Duodenal mucosa (tissue), 2 donors: ENCODE measurements around the gene GGA1.
"Not testable (repeated sequence)": the region's sequence is repeated elsewhere in the genome, so short reads cannot be mapped to it uniquely, and the experiment has no call there.

Experiments
- H3K27ac ChIP-seq: one replicate; pipeline ENCODE4 v1.7.0; 2013; ENCODE audit warnings: low read depth, low read length
- H3K27me3 ChIP-seq, 2 donors: one replicate each; pipeline ENCODE4 v1.7.0; 2013; ENCODE audit warnings: low read length in 2 of 2, control low read depth in 1 of 2; ENCODE audit not compliant: insufficient read depth in 2 of 2, control insufficient read depth in 1 of 2
- H3K36me3 ChIP-seq, 2 donors: one replicate each; pipeline ENCODE4 v1.7.0; 2013; ENCODE audit warnings: low read length in 2 of 2, control low read depth in 1 of 2; ENCODE audit not compliant: insufficient read depth in 2 of 2, control insufficient read depth in 1 of 2
- H3K4me1 ChIP-seq, 2 donors: one replicate each; pipeline ENCODE4 v1.7.0; 2013; ENCODE audit warnings: low read length in 2 of 2, control low read depth in 1 of 2; ENCODE audit not compliant: insufficient read depth in 2 of 2, control insufficient read depth in 1 of 2
- H3K4me3 ChIP-seq, 2 donors: one replicate each; pipeline ENCODE4 v1.7.0; 2013; ENCODE audit warnings: low read length in 2 of 2, low read depth in 1 of 2
- H3K9ac ChIP-seq, 2 donors: one replicate each; pipeline ENCODE4 v1.7.0; 2013; ENCODE audit warnings: low read length in 2 of 2, low read depth in 1 of 2
- H3K9me3 ChIP-seq, 2 donors: one replicate each; pipeline ENCODE4 v1.7.0; 2013; ENCODE audit warnings: low read length in 2 of 2, control low read depth in 1 of 2; ENCODE audit not compliant: control insufficient read depth in 1 of 2

The GGA1 gene

GRCh38 chr22:37609240-37610152 is 862 bp downstream of the GGA1 start:
- peaks cover 5 to 6% of the 10 kb centered on the region in 2 donors for H3K36me3 ChIP-seq
- peak overlapping the region; percentile 94 for H3K27ac ChIP-seq
- H3K9me3 ChIP-seq, result no peaks in the 10 kb centered on the region
- H3K4me1 ChIP-seq, result peaks cover 14 to 24% of the 10 kb centered on the region in 2 donors
- H3K27me3 ChIP-seq, result no peaks in the 10 kb centered on the region
- H3K4me3 ChIP-seq, result peak overlapping the region; percentile 89 to 95
- peak overlapping the region; percentile 75 to 86 for H3K9ac ChIP-seq

- Histone ChIP-seq H3K4me3 (peak overlapping the region; percentile 89 to 95), H3K9ac (peak overlapping the region; percentile 75 to 86), H3K4me1 (peaks cover 14 to 23% of the 10 kb centered on the region in 2 donors), H3K36me3 (peaks cover 5 to 11% of the 10 kb centered on the region in 2 donors)
- H3K9me3 ChIP-seq, H3K27me3 ChIP-seq, H3K27ac ChIP-seq: not testable (repeated sequence)
Measured at GRCh38 chr22:37610153-37610475, 1.5 kb downstream of the GGA1 start.

GRCh38 chr22:37610480-37611129 is 2.0 kb downstream of the GGA1 start:
- Histone ChIP-seq H3K36me3 (peaks cover 5 to 11% of the 10 kb centered on the region in 2 donors), H3K9me3 (no peaks in the 10 kb centered on the region), H3K9ac (no peak overlapping the region), H3K4me1 (peaks cover 14 to 19% of the 10 kb centered on the region in 2 donors), H3K27me3 (no peaks in the 10 kb centered on the region), H3K4me3 (no peak overlapping the region), H3K27ac (no peak overlapping the region)

- no peaks in the 10 kb centered on the region for H3K9me3 ChIP-seq
- H3K4me1 ChIP-seq, result peaks cover 14 to 19% of the 10 kb centered on the region in 2 donors
- H3K27me3 ChIP-seq, result no peaks in the 10 kb centered on the region
- peaks cover 8 to 14% of the 10 kb centered on the region in 2 donors for H3K36me3 ChIP-seq
- no peak overlapping the region for H3K4me3 ChIP-seq
- H3K9ac ChIP-seq, result no peak overlapping the region
- H3K27ac ChIP-seq, result no peak overlapping the region
Measured at GRCh38 chr22:37611207-37611606, 2.6 kb downstream of the GGA1 start.

GRCh38 chr22:37616201-37617083 is 7.8 kb downstream of the GGA1 start:
- Histone ChIP-seq H3K9ac (no peak overlapping the region), H3K4me1 (no peaks in the 10 kb centered on the region), H3K36me3 (peaks cover 21 to 57% of the 10 kb centered on the region in 2 donors), H3K4me3 (no peak overlapping the region), H3K9me3 (no peaks in the 10 kb centered on the region), H3K27ac (no peak overlapping the region), H3K27me3 (no peaks in the 10 kb centered on the region)

GRCh38 chr22:37617431-37617830 is 8.8 kb downstream of the GGA1 start:
- Histone ChIP-seq H3K4me1 (no peaks in the 10 kb centered on the region), H3K9ac (no peak overlapping the region), H3K36me3 (peaks cover 21 to 62% of the 10 kb centered on the region in 2 donors), H3K27ac (no peak overlapping the region), H3K9me3 (no peaks in the 10 kb centered on the region), H3K27me3 (no peaks in the 10 kb centered on the region), H3K4me3 (no peak overlapping the region)

GRCh38 chr22:37618072-37618656 is 9.5 kb downstream of the GGA1 start:
- H3K9me3 ChIP-seq, result no peaks in the 10 kb centered on the region
- H3K27ac ChIP-seq, result no peak overlapping the region
- H3K36me3 ChIP-seq, result peaks cover 21 to 66% of the 10 kb centered on the region in 2 donors
- H3K4me1 ChIP-seq, result peaks cover 0 to under 1% of the 10 kb centered on the region in 2 donors
- no peaks in the 10 kb centered on the region for H3K27me3 ChIP-seq
- no peak overlapping the region for H3K4me3 ChIP-seq
- H3K9ac ChIP-seq, result no peak overlapping the region

- Histone ChIP-seq H3K9me3 (no peaks in the 10 kb centered on the region), H3K4me1 (peaks cover 1 to 5% of the 10 kb centered on the region in 2 donors), H3K4me3 (no peak overlapping the region), H3K27me3 (no peaks in the 10 kb centered on the region), H3K36me3 (peaks cover 21 to 68% of the 10 kb centered on the region in 2 donors), H3K9ac (no peak overlapping the region), H3K27ac (no peak overlapping the region)
Measured at GRCh38 chr22:37618674-37619073, 10.0 kb downstream of the GGA1 start.

- Histone ChIP-seq H3K9me3 (no peaks in the 10 kb centered on the region), H3K36me3 (peaks cover 16 to 66% of the 10 kb centered on the region in 2 donors), H3K4me3 (no peak overlapping the region), H3K27me3 (no peaks in the 10 kb centered on the region), H3K27ac (no peak overlapping the region), H3K9ac (no peak overlapping the region), H3K4me1 (peaks cover 7 to 10% of the 10 kb centered on the region in 2 donors)
Measured at GRCh38 chr22:37619991-37620390, 11.4 kb downstream of the GGA1 start.
